DOHH2 (cell line): ENCODE measurements around the gene COL6A5.

Experiments
- CTCF ChIP-seq: fragments of 200-600 bp; sonication (generic); IDR thresholded peaks from one replicate; pipeline ENCODE4 v1.5.1; 2014; ENCODE audit warnings: antibody characterized with exemption, mild to moderate bottlenecking, low read depth, low read length; ENCODE audit not compliant: poor library complexity, severe bottlenecking
- EZH2phosphoT487 ChIP-seq: fragments of 200-600 bp; sonication (generic); IDR thresholded peaks from 2 replicates; pipeline ENCODE4 v1.6.1; 2017; ENCODE audit warnings: borderline replicate concordance, mild to moderate bottlenecking, antibody characterized with exemption, low read length, moderate library complexity, mixed read lengths

- TF ChIP-seq CTCF (no peak), EZH2phosphoT487 (no peak)
Measured at GRCh38 chr3:130468311-130468710, 122.8 kb downstream of the COL6A5 start.
